Astrocyte (in vitro differentiated cells and primary cell): ENCODE measurements around the gene FHIT.

Experiments
- EZH2 ChIP-seq: IDR thresholded peaks from 2 replicates; pipeline ENCODE4 v1.6.1; 2012; ENCODE audit warnings: mild to moderate bottlenecking, low read length, inconsistent platforms; ENCODE audit not compliant: insufficient read depth
- TF ChIP-seq, protein P1 (sequence below): IDR thresholded peaks from 2 replicates; pipeline ENCODE4 v1.5.1; 2011; ENCODE audit warnings: low read depth, mild to moderate bottlenecking, inconsistent platforms, low read length, moderate library complexity; ENCODE audit not compliant: insufficient read depth

- TF ChIP-seq, protein P1, sequence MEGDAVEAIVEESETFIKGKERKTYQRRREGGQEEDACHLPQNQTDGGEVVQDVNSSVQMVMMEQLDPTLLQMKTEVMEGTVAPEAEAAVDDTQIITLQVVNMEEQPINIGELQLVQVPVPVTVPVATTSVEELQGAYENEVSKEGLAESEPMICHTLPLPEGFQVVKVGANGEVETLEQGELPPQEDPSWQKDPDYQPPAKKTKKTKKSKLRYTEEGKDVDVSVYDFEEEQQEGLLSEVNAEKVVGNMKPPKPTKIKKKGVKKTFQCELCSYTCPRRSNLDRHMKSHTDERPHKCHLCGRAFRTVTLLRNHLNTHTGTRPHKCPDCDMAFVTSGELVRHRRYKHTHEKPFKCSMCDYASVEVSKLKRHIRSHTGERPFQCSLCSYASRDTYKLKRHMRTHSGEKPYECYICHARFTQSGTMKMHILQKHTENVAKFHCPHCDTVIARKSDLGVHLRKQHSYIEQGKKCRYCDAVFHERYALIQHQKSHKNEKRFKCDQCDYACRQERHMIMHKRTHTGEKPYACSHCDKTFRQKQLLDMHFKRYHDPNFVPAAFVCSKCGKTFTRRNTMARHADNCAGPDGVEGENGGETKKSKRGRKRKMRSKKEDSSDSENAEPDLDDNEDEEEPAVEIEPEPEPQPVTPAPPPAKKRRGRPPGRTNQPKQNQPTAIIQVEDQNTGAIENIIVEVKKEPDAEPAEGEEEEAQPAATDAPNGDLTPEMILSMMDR: no peak
- TF ChIP-seq EZH2: no peak
These were observed 65.2 kb downstream of the FHIT start for GRCh38 chr3:61186030-61186429.
